Thyroid gland (tissue), 4 donors: ENCODE measurements around the gene PTPRE.

Experiments used
- POLR2A ChIP-seq, 2 donors: fragments of 450-650 bp; IDR thresholded peaks; one replicate each; pipeline ENCODE4 v1.6.1; 2017; ENCODE audit warnings: antibody characterized with exemption in 2 of 2, mild to moderate bottlenecking in 2 of 2, moderate library complexity in 1 of 2
- TF ChIP-seq, protein P1 (sequence below), 6 experiments: fragments of 200-600 bp in 3 of 6; fragments of 450-650 bp in 3 of 6; sonication (generic) in 3 of 6; IDR thresholded peaks; one replicate each; pipeline ENCODE4 v1.5.1; 2016 to 2019; ENCODE audit warnings: antibody characterized with exemption in 6 of 6, mild to moderate bottlenecking in 2 of 6, inconsistent platforms in 1 of 6, moderate library complexity in 1 of 6

DNA sequence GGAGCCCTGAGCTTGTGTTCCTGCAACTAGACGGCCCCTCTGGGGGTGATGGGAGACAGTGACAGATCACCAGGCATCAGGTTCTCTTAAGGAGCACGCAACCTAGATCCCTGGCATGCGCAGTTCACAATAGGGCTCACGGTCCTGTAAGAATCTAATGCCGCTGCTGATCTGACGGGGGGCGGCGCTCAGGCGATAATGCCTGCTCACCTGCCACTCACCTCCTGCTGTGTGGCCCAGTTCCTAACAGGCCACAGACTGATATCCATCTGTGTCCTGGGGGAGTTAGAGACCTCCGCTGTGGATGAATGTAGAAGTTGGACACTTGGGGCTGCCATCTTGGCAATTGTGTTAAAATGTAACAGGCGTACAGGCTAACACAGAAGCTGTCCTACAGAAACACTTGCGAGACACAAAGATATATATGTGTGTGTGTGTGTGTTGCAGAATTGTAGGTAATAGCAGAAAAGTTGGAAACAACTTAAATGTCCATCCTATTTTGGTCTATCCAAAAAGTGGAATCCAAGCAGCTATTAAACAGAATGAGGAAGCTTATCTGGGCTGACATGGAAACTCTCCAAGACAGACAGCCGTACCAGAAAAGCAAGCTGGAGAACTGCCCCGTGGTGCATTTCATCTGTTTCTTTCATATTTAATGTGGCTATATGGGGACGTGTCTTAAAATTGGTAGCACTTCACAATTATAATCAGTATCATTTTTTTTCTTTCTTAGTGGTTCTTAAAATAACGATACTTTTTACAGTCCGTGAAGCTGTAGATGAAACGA is 136.5 kb downstream of the PTPRE start:
- TF ChIP-seq, protein P1, sequence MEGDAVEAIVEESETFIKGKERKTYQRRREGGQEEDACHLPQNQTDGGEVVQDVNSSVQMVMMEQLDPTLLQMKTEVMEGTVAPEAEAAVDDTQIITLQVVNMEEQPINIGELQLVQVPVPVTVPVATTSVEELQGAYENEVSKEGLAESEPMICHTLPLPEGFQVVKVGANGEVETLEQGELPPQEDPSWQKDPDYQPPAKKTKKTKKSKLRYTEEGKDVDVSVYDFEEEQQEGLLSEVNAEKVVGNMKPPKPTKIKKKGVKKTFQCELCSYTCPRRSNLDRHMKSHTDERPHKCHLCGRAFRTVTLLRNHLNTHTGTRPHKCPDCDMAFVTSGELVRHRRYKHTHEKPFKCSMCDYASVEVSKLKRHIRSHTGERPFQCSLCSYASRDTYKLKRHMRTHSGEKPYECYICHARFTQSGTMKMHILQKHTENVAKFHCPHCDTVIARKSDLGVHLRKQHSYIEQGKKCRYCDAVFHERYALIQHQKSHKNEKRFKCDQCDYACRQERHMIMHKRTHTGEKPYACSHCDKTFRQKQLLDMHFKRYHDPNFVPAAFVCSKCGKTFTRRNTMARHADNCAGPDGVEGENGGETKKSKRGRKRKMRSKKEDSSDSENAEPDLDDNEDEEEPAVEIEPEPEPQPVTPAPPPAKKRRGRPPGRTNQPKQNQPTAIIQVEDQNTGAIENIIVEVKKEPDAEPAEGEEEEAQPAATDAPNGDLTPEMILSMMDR (IDR thresholded peaks at IDR 0.05), result no peak
- no peak for TF ChIP-seq POLR2A (IDR thresholded peaks at IDR 0.05)
